NB4 (cell line): ENCODE data around the gene NDST1.

Experiments used
- CTCF ChIP-seq: IDR thresholded peaks from one replicate; pipeline ENCODE4 v1.5.1; 2012; ENCODE audit warnings: low read depth, low read length
- MYC ChIP-seq: IDR thresholded peaks from 2 replicates; pipeline ENCODE4 v1.6.1; 2011; ENCODE audit warnings: low read depth, low read length
- POLR2A ChIP-seq: IDR thresholded peaks from 2 replicates; pipeline ENCODE4 v1.6.1; 2011; ENCODE audit warnings: mild to moderate bottlenecking; ENCODE audit not compliant: insufficient read length; ENCODE audit errors: extremely low read depth

GRCh38 chr5:150469718-150470469, 38.0 kb upstream of the NDST1 start:
- TF ChIP-seq POLR2A (no peak), CTCF (no peak), MYC (no peak)
